NB4 (cell line): Measurements from ENCODE around the gene PSMC2.

Experiments used
- CTCF ChIP-seq: IDR thresholded peaks from one replicate; pipeline ENCODE4 v1.5.1; 2012; ENCODE audit warnings: low read depth, low read length
- MYC ChIP-seq: IDR thresholded peaks from 2 replicates; pipeline ENCODE4 v1.6.1; 2011; ENCODE audit warnings: low read depth, low read length
- POLR2A ChIP-seq: IDR thresholded peaks from 2 replicates; pipeline ENCODE4 v1.6.1; 2011; ENCODE audit warnings: mild to moderate bottlenecking; ENCODE audit not compliant: insufficient read length; ENCODE audit errors: extremely low read depth
- TF ChIP-seq, protein P1 (sequence below): IDR thresholded peaks from 2 replicates; pipeline ENCODE4 v1.6.1; 2011; ENCODE audit warnings: low read depth, low read length

DNA sequence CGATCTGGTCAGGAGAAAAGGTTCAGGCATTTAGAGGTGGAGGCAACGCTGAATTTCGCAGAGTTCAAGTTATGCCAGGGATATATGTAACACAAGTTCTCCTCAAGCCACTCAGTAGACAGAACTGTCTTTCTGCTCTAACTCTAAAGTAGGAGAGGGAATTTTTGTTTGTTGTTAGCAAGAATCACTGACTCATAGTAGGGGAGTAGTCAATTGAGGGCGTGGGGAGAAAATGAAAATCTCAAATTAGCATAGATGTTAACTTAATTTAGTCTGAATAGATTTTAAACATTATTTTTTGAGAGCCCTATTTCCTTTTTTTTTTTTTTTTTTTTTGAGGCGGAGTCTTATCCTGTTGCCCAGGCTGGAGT is 34.6 kb downstream of the PSMC2 start:
- TF ChIP-seq POLR2A, result no peak
- TF ChIP-seq CTCF, result no peak
- TF ChIP-seq, protein P1, sequence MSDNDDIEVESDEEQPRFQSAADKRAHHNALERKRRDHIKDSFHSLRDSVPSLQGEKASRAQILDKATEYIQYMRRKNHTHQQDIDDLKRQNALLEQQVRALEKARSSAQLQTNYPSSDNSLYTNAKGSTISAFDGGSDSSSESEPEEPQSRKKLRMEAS, result no peak
- no peak for TF ChIP-seq MYC
